ENCODE measurements around the gene RETNLB. TPM values are rescaled to one million over a fixed set of nuclear protein-coding genes. Genes with fewer than 3 reads are reported as not detected.

RETNLB gene
- total RNA-seq, 1 experiment from 2014 or later: not detected

DNA sequence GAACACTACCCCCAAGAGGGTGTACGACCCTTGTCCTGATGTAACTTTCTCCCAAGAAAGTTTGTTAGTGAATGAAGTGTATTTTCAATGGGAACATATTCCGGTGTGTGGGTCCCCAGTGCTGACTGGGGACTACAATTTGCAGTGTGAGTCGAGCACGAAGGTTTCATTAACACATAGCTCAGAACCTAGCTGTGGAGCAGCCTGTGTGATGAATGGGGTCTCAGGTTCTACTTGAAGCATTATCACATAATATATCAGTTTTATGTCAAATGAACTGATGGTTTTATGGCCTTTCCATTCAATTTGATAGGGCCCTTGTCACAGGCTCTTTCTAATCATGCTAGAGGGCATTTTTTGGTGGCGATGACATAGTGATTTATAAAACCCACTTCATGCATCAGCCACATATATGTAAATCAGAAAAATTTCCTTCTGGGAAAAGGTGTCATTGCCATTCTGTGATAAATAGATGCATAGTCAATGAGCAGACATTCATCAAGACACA is 44.1 kb downstream of the RETNLB start:
- DNase-seq (ENCODE audit: low read depth): no peak
- in situ Hi-C loops (cut with HindIII; ENCODE audit: low pct_unique_long_range_greater_than_20kb, low sequenced_read_pairs): no loop called here

Other genes with a start within 250 kb of the RETNLB start
- gene MYH15, start 246.8 kb downstream of the RETNLB start, total RNA-seq (2014; rRNA removed; shearing (Covaris generic); ENCODE audit: low replicate concordance): not detected in 2 replicates
- gene CIP2A, start 168.0 kb downstream of the RETNLB start, total RNA-seq (2014; rRNA removed; shearing (Covaris generic); ENCODE audit: low replicate concordance): 13.2 and 16.7 TPM in 2 replicates
- gene DZIP3, start 167.7 kb downstream of the RETNLB start, total RNA-seq (2014; rRNA removed; shearing (Covaris generic); ENCODE audit: low replicate concordance): 3.0 and 6.0 TPM in 2 replicates
- gene TRAT1, start 65.4 kb upstream of the RETNLB start, total RNA-seq (2014; rRNA removed; shearing (Covaris generic); ENCODE audit: low replicate concordance): not detected in 2 replicates
- not detected in 2 replicates for gene GUCA1C, start 196.5 kb upstream of the RETNLB start, total RNA-seq (2014; rRNA removed; shearing (Covaris generic); ENCODE audit: low replicate concordance)

All from Caki2 (cell line).